Astrocyte (in vitro differentiated cells and primary cell): ENCODE measurements around the gene TTYH3. TPM values are rescaled to one million over a fixed set of nuclear protein-coding genes. Genes with fewer than 3 reads are reported as not detected.

ENCODE experiments used
- DNase-seq: peaks from one replicate; pipeline ENCODE4 v3.0.0-alpha.2; 2010; ENCODE audit warnings: low read depth
- FAIRE-seq: peaks from 2 replicates; lab custom pipeline; 2011; peaks lifted over from hg19 to GRCh38; lab: Jason Lieb, UNC
- H2AFZ ChIP-seq: 2 replicates; pipeline ENCODE4 v1.6.0; 2012; ENCODE audit warnings: low read depth, low read length, inconsistent platforms
- H3K27ac ChIP-seq: 2 replicates; pipeline ENCODE4 v1.5.1; 2011; ENCODE audit warnings: low read depth, low read length, inconsistent platforms
- H3K27me3 ChIP-seq: 2 replicates; pipeline ENCODE4 v1.6.0; 2011; ENCODE audit warnings: low read length, inconsistent platforms; ENCODE audit not compliant: insufficient read depth
- H3K36me3 ChIP-seq: 2 replicates; pipeline ENCODE4 v1.5.1; 2011; ENCODE audit warnings: low read length, inconsistent platforms; ENCODE audit not compliant: insufficient read depth
- H3K4me1 ChIP-seq: 2 replicates; pipeline ENCODE4 v1.5.1; 2011; ENCODE audit warnings: low read length, inconsistent platforms; ENCODE audit not compliant: insufficient read depth
- H3K4me2 ChIP-seq: 2 replicates; pipeline ENCODE4 v1.6.0; 2012; ENCODE audit warnings: low read length, inconsistent platforms
- H3K4me3 ChIP-seq: 2 replicates; pipeline ENCODE4 v1.5.1; 2011; ENCODE audit warnings: low read depth, mild to moderate bottlenecking, low read length, inconsistent platforms; ENCODE audit not compliant: insufficient read depth
- H3K79me2 ChIP-seq: 2 replicates; pipeline ENCODE4 v1.6.0; 2012; ENCODE audit warnings: mild to moderate bottlenecking, low read length, inconsistent platforms; ENCODE audit not compliant: insufficient read depth
- H3K9ac ChIP-seq: 2 replicates; pipeline ENCODE4 v1.6.0; 2012; ENCODE audit warnings: mild to moderate bottlenecking, low read length, inconsistent platforms
- H3K9me3 ChIP-seq: 2 replicates; pipeline ENCODE4 v1.5.1; 2012; ENCODE audit warnings: low read depth, mild to moderate bottlenecking, low read length, inconsistent platforms; ENCODE audit not compliant: insufficient read depth
- H4K20me1 ChIP-seq: 2 replicates; pipeline ENCODE4 v1.6.0; 2012; ENCODE audit warnings: low read length, inconsistent platforms; ENCODE audit not compliant: insufficient read depth
- H3K27ac Mint-ChIP-seq: one replicate; pipeline ENCODE4 v1.8.0; 2021; ENCODE audit warnings: mild to moderate bottlenecking, mixed read lengths; ENCODE audit not compliant: unreplicated experiment
- H3K27me3 Mint-ChIP-seq: one replicate; pipeline ENCODE4 v1.8.0; 2021; ENCODE audit warnings: low read depth, mixed read lengths; ENCODE audit not compliant: unreplicated experiment
- H3K36me3 Mint-ChIP-seq: one replicate; pipeline ENCODE4 v1.8.0; 2021; ENCODE audit warnings: low read depth, mixed read lengths; ENCODE audit not compliant: unreplicated experiment
- H3K4me1 Mint-ChIP-seq: one replicate; pipeline ENCODE4 v1.8.0; 2021; ENCODE audit warnings: low read depth, mixed read lengths; ENCODE audit not compliant: unreplicated experiment
- H3K4me3 Mint-ChIP-seq: one replicate; pipeline ENCODE4 v1.8.0; 2021; ENCODE audit warnings: mild to moderate bottlenecking, moderate library complexity, mixed read lengths; ENCODE audit not compliant: unreplicated experiment
- H3K9me3 Mint-ChIP-seq: one replicate; pipeline ENCODE4 v1.8.0; 2021; ENCODE audit warnings: mild to moderate bottlenecking, mixed read lengths; ENCODE audit not compliant: unreplicated experiment
- CTCF ChIP-seq: IDR thresholded peaks from 2 replicates; pipeline ENCODE4 v1.5.1; 2011; ENCODE audit warnings: low read depth, mild to moderate bottlenecking, inconsistent platforms, low read length, moderate library complexity; ENCODE audit not compliant: insufficient read depth
- EZH2 ChIP-seq: IDR thresholded peaks from 2 replicates; pipeline ENCODE4 v1.6.1; 2012; ENCODE audit warnings: mild to moderate bottlenecking, low read length, inconsistent platforms; ENCODE audit not compliant: insufficient read depth
- total RNA-seq: library from RNA; stranded (reverse); gene quantifications from 2 replicates; pipeline ENCODE4 v1.2.1, GENCODE V29; 2021

TTYH3 gene
- total RNA-seq, 1 donor from 2014 or later, result 273 TPM

- Histone ChIP-seq H3K27me3 (no peaks in the 10 kb centered on the region), H4K20me1 (peaks cover 83% of the 10 kb centered on the region), H3K4me3 (no peak overlapping the region), H2AFZ (no peak overlapping the region), H3K9ac (peak overlapping the region; percentile 44), H3K4me1 (peaks cover 71% of the 10 kb centered on the region), H3K79me2 (peaks cover 87% of the 10 kb centered on the region), H3K36me3 (no peaks in the 10 kb centered on the region), H3K4me2 (peak overlapping the region; percentile 50), H3K27ac (no peak overlapping the region), H3K9me3 (peaks cover 3% of the 10 kb centered on the region)
- DNase-seq (no peak), FAIRE-seq (no peak)
- no peaks in the 10 kb centered on the region for H3K27me3 Mint-ChIP-seq
- peak overlapping the region; percentile 66 for H3K27ac Mint-ChIP-seq
- H3K4me3 Mint-ChIP-seq, result peak overlapping the region; percentile 68
- no peak for TF ChIP-seq CTCF
- TF ChIP-seq EZH2, result no peak
- peaks cover 8% of the 10 kb centered on the region for H3K4me1 Mint-ChIP-seq
- no peaks in the 10 kb centered on the region for H3K9me3 Mint-ChIP-seq
- H3K36me3 Mint-ChIP-seq, result peaks cover 4% of the 10 kb centered on the region
Observed at GRCh38 chr7:2635810-2636701, 4.3 kb downstream of the TTYH3 start.

- H4K20me1 ChIP-seq, result peaks cover 88% of the 10 kb centered on the region
- no peak overlapping the region for H3K27ac Mint-ChIP-seq
- H3K4me1 ChIP-seq, result peaks cover 77% of the 10 kb centered on the region
Observed at GRCh38 chr7:2637066-2637471, 5.3 kb downstream of the TTYH3 start.

More at GRCh38 chr7:2637066-2637471, 5.3 kb downstream of the TTYH3 start:
- no peak for DNase-seq
- Histone ChIP-seq H2AFZ (no peak overlapping the region), H3K79me2 (peaks cover 95% of the 10 kb centered on the region), H3K27ac (no peak overlapping the region), H3K36me3 (no peaks in the 10 kb centered on the region), H3K27me3 (no peaks in the 10 kb centered on the region), H3K4me2 (peak overlapping the region; percentile 71), H3K9ac (no peak overlapping the region), H3K9me3 (peaks cover 3% of the 10 kb centered on the region), H3K4me3 (no peak overlapping the region)
- Mint-ChIP-seq H3K4me3 (no peak overlapping the region), H3K9me3 (no peaks in the 10 kb centered on the region), H3K4me1 (peaks cover 11% of the 10 kb centered on the region), H3K36me3 (peaks cover 4% of the 10 kb centered on the region), H3K27me3 (no peaks in the 10 kb centered on the region)
- no peak for FAIRE-seq
- TF ChIP-seq CTCF (no peak), EZH2 (no peak)
